ENCODE data around the gene TET1.
"Not testable (repeated sequence)": the region's sequence is repeated elsewhere in the genome, so short reads cannot be mapped to it uniquely, and the experiment has no call there.

Gene TET1

GRCh38 chr10:68560186-68560942, at the start of gene TET1:
TSS of gene TET1 (plus strand) at chr10:68560337. CDS start at chr10:68572339, 12,002 bp downstream.
- no peak for DNase-seq (ENCODE audit: low read depth)

- not testable (repeated sequence) for DNase-seq (ENCODE audit: low read depth)
These were observed 43.9 kb upstream of the TET1 start for GRCh38 chr10:68516216-68516615.

GRCh38 chr10:68516766-68517165, 43.4 kb upstream of the TET1 start:
- no peak for DNase-seq (ENCODE audit: low read depth)

- no peak for DNase-seq (ENCODE audit: low read depth)
These were observed 42.9 kb upstream of the TET1 start for GRCh38 chr10:68517188-68517587.

GRCh38 chr10:68518609-68519008, 41.5 kb upstream of the TET1 start:
- not testable (repeated sequence) for DNase-seq (ENCODE audit: low read depth)

- not testable (repeated sequence) for DNase-seq (ENCODE audit: low read depth)
These were observed 34.6 kb upstream of the TET1 start for GRCh38 chr10:68525490-68526038.

GRCh38 chr10:68526634-68527307, 33.4 kb upstream of the TET1 start:
- DNase-seq (ENCODE audit: low read depth): no peak

- DNase-seq (ENCODE audit: low read depth): no peak
These were observed 23.2 kb upstream of the TET1 start for GRCh38 chr10:68536973-68537372.

GRCh38 chr10:68537796-68538195, 22.3 kb upstream of the TET1 start:
- no peak for DNase-seq (ENCODE audit: low read depth)

- no peak for DNase-seq (ENCODE audit: low read depth)
These were observed 16.9 kb upstream of the TET1 start for GRCh38 chr10:68543004-68543918.

GRCh38 chr10:68550747-68551411, 9.3 kb upstream of the TET1 start:
- peak; percentile 19 for DNase-seq (ENCODE audit: low read depth)

- DNase-seq (ENCODE audit: low read depth): no peak
These were observed 7.0 kb upstream of the TET1 start for GRCh38 chr10:68553138-68553537.

- no peak for DNase-seq (ENCODE audit: low read depth)
These were observed 6.5 kb upstream of the TET1 start for GRCh38 chr10:68553599-68553998.

- no peak for DNase-seq (ENCODE audit: low read depth)
These were observed 1.7 kb upstream of the TET1 start for GRCh38 chr10:68558478-68558877.

GRCh38 chr10:68559251-68559650, 886 bp upstream of the TET1 start:
- no peak for DNase-seq (ENCODE audit: low read depth)

- no peak for DNase-seq (ENCODE audit: low read depth)
These were observed 324 bp upstream of the TET1 start for GRCh38 chr10:68559841-68560185.

GRCh38 chr10:68560943-68561864, 1.1 kb downstream of the TET1 start:
- DNase-seq (ENCODE audit: low read depth): no peak

- no peak for DNase-seq (ENCODE audit: low read depth)
These were observed 1.9 kb downstream of the TET1 start for GRCh38 chr10:68561865-68562649.

GRCh38 chr10:68562661-68563570, 2.8 kb downstream of the TET1 start:
- no peak for DNase-seq (ENCODE audit: low read depth)
